ENCODE results near the gene SHISAL2B. TPM values are rescaled to one million over a fixed set of nuclear protein-coding genes. Genes with fewer than 3 reads are reported as not detected.

SHISAL2B gene
- not detected for total RNA-seq

DNA sequence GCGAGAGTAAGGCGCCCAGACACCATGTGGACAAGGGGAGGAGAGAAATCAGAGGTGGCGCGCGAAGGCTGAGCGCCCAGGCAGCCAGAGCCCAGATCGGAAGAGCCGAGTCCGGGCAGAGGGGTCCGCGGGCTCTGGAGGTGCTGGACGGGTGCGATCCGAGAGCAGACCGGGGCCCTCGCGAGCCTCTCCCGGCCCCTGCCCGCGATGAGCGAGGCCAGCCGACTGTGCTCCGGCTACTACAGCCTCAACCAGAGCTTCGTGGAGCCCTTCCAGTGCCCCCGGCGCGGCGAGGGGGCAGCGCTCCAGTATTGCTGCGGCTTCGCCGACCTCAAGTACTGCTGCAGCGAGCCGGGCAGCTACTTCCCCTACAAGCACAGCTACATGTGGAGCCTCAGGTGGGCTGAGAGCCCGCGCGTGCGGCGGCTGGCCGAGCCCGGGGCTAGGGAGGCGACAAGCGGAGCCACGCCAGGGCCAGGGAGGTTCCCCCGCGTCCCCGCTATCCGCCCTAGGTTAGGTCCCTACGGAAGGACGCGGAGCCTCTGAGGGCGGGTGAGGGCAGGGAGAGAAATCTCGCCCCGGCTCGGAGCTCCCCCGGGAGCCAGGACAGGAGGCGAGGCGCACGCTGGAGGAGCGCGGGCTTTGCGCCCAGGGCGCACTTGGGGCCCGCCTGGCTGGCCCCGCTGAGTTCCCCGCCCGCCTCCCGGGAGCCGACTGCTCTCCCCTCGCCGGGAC lies at the start of gene SHISAL2B:
TSS of gene SHISAL2B (plus strand) at position 87 of the 735 bp plus-strand sequence. CDS start at position 208, 121 bp downstream.
- no peaks in the 10 kb centered on the region for H3K27me3 ChIP-seq (replicated peaks; ENCODE audit: insufficient read depth)
- ATAC-seq (ENCODE audit: insufficient number of reproducible peaks, low FRiP score, low read depth) (no peak), DNase-seq (ENCODE audit: low spot score) (no peak)
- TF ChIP-seq, protein P1, sequence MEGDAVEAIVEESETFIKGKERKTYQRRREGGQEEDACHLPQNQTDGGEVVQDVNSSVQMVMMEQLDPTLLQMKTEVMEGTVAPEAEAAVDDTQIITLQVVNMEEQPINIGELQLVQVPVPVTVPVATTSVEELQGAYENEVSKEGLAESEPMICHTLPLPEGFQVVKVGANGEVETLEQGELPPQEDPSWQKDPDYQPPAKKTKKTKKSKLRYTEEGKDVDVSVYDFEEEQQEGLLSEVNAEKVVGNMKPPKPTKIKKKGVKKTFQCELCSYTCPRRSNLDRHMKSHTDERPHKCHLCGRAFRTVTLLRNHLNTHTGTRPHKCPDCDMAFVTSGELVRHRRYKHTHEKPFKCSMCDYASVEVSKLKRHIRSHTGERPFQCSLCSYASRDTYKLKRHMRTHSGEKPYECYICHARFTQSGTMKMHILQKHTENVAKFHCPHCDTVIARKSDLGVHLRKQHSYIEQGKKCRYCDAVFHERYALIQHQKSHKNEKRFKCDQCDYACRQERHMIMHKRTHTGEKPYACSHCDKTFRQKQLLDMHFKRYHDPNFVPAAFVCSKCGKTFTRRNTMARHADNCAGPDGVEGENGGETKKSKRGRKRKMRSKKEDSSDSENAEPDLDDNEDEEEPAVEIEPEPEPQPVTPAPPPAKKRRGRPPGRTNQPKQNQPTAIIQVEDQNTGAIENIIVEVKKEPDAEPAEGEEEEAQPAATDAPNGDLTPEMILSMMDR (IDR thresholded peaks at IDR 0.05), result no peak
- no peaks in the 10 kb centered on the region for H3K36me3 ChIP-seq
- peaks cover 0 to 5% of the 10 kb centered on the region in 2 donors for H3K4me1 ChIP-seq (ENCODE audit: control insufficient read depth in 1 of 2, low read depth in 2 of 2)
- H3K4me3 ChIP-seq, result peak within 1 kb of the TSS; percentile 59
- no peaks in the 10 kb centered on the region for H3K9me3 ChIP-seq
- H3K27ac ChIP-seq, result no peak within 1 kb of the TSS

DNA sequence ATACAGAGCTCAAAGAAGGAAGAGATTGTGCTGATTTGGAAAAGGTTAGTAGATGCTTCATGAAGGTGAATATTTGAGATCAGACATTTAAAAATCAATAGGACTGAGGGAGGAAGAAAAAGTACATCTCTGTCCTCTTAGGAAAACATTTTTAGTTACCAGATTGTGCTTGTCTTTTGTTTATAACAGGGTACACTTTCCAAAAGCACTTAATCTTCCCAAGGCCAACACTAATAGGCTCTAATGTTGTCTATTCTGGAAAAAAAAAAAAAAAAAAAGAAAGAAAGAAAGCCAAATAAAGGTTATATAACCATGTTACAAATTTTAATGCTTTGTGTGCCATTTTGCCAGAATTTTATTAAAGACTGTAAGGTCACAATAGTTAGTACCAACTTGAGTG lies 45.5 kb upstream of the SHISAL2B start:
- no peaks in the 10 kb centered on the region for H3K9me3 ChIP-seq
- H3K4me3 ChIP-seq, result no peak overlapping the region
- no peak overlapping the region for H3K27ac ChIP-seq
- ATAC-seq (ENCODE audit: insufficient number of reproducible peaks, low FRiP score, low read depth) (no peak), DNase-seq (ENCODE audit: low spot score) (no peak)
- no peaks in the 10 kb centered on the region for H3K27me3 ChIP-seq (replicated peaks; ENCODE audit: insufficient read depth)
- no peaks in the 10 kb centered on the region for H3K36me3 ChIP-seq
- TF ChIP-seq, protein P1 (IDR thresholded peaks at IDR 0.05), result no peak
- no peaks in the 10 kb centered on the region for H3K4me1 ChIP-seq (ENCODE audit: control insufficient read depth in 1 of 2, low read depth in 2 of 2)

DNA sequence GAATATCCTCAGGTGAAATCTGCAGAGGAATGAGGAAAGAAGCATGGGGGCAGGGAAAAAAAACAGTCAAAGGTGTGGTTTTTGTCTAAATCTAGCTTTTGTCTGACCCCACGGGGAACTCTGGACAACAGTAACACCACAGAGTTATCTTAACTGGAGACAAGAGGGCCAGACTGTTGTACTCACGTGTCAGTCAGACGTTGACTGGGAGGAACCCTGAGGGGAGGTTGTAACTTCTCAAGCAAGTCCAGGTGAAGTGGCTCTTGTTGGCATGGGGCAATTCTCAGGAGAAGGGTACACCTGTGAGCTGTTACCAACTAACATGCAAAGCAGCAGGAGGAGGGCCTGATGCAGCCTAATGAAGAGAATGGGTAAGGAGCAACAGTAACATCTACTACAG lies 44.1 kb upstream of the SHISAL2B start:
- Histone ChIP-seq H3K36me3 (no peaks in the 10 kb centered on the region), H3K9me3 (no peaks in the 10 kb centered on the region), H3K4me1 (ENCODE audit: control insufficient read depth in 1 of 2, low read depth in 2 of 2) (no peaks in the 10 kb centered on the region), H3K27me3 (replicated peaks; ENCODE audit: insufficient read depth) (no peaks in the 10 kb centered on the region), H3K27ac (no peak overlapping the region), H3K4me3 (no peak overlapping the region)
- TF ChIP-seq, protein P1 (IDR thresholded peaks at IDR 0.05), result no peak
- DNase-seq (ENCODE audit: low spot score) (no peak), ATAC-seq (ENCODE audit: insufficient number of reproducible peaks, low FRiP score, low read depth) (no peak)

DNA sequence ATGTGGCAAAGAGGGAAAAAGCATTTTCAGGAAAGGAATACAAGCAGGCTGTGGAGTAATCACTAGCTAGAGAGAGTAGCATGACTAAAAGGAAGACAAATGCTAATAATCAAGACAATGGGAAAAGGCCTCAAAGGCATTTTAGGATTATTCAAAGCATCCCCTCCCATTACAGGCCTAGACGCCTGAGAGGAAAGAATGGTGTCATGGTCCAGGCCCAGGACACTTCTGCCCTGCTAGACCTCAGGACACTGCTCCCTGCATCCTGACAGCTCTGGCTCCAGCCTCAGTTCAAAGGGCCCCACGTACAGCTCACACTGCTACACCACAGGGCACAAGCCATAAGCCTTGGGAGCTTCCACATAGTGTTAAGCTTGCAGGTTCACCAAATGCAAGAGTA lies 40.8 kb upstream of the SHISAL2B start:
- ATAC-seq (ENCODE audit: insufficient number of reproducible peaks, low FRiP score, low read depth), result no peak
- no peak overlapping the region for H3K27ac ChIP-seq
- H3K36me3 ChIP-seq, result no peaks in the 10 kb centered on the region
- H3K4me3 ChIP-seq, result no peak overlapping the region
- DNase-seq (ENCODE audit: low spot score), result no peak
- H3K4me1 ChIP-seq (ENCODE audit: control insufficient read depth in 1 of 2, low read depth in 2 of 2), result no peaks in the 10 kb centered on the region
- H3K9me3 ChIP-seq, result no peaks in the 10 kb centered on the region
- TF ChIP-seq, protein P1 (IDR thresholded peaks at IDR 0.05), result no peak
- H3K27me3 ChIP-seq (replicated peaks; ENCODE audit: insufficient read depth), result no peaks in the 10 kb centered on the region

DNA sequence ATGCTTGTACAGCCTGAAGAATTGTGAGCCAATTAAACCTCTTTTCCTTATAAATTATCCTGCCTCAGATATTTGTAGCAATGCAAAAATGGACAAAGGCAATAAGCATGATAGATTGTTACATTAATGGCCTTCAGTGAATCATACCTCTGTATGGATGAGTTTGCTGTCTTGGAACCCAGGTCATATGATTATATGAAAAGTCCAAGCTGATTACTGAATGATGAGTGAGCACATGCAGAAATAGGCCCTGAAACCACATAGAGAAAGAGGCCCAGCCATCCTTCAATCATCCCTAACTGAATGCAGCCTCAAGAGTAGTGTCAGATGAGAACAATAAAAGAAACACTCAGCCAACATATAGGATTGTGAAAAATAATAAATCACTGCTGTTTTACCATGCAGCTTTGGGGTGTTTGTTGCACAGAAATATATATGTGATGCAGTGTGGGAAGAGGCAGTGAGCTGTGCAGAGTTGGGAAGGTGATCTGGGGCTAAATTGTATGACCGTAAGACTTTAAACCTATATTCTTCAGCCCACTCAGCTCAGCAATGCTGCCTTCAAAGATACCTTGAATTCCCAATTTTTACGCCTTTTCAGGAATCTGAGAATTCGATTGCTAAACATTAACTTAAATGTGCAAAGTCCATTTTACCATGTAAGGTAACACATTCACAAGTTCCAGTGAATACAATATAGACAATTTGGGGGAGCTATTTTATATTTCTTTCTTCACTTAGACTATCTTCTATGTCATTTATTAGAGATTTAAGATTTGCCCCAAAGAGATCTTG lies 36.3 kb upstream of the SHISAL2B start:
- H3K9me3 ChIP-seq, result no peaks in the 10 kb centered on the region
- no peak overlapping the region for H3K4me3 ChIP-seq
- ATAC-seq (ENCODE audit: insufficient number of reproducible peaks, low FRiP score, low read depth) (no peak), DNase-seq (ENCODE audit: low spot score) (no peak)
- H3K4me1 ChIP-seq (ENCODE audit: control insufficient read depth in 1 of 2, low read depth in 2 of 2), result no peaks in the 10 kb centered on the region
- no peaks in the 10 kb centered on the region for H3K27me3 ChIP-seq (replicated peaks; ENCODE audit: insufficient read depth)
- H3K27ac ChIP-seq, result no peak overlapping the region
- H3K36me3 ChIP-seq, result no peaks in the 10 kb centered on the region
- TF ChIP-seq, protein P1 (IDR thresholded peaks at IDR 0.05), result no peak
